DOHH2 (cell line): ENCODE results near the gene PSD4.

Source experiments
- EZH2phosphoT487 ChIP-seq: fragments of 200-600 bp; sonication (generic); IDR thresholded peaks from 2 replicates; pipeline ENCODE4 v1.6.1; 2017; ENCODE audit warnings: borderline replicate concordance, mild to moderate bottlenecking, antibody characterized with exemption, low read length, moderate library complexity, mixed read lengths
- TF ChIP-seq, protein P1 (sequence below): fragments of 200-600 bp; sonication (generic); IDR thresholded peaks from one replicate; pipeline ENCODE4 v1.5.1; 2014; ENCODE audit warnings: antibody characterized with exemption, mild to moderate bottlenecking, low read depth, low read length; ENCODE audit not compliant: poor library complexity, severe bottlenecking

GRCh38 chr2:113216321-113216720 is 42.5 kb downstream of the PSD4 start:
- TF ChIP-seq, protein P1, sequence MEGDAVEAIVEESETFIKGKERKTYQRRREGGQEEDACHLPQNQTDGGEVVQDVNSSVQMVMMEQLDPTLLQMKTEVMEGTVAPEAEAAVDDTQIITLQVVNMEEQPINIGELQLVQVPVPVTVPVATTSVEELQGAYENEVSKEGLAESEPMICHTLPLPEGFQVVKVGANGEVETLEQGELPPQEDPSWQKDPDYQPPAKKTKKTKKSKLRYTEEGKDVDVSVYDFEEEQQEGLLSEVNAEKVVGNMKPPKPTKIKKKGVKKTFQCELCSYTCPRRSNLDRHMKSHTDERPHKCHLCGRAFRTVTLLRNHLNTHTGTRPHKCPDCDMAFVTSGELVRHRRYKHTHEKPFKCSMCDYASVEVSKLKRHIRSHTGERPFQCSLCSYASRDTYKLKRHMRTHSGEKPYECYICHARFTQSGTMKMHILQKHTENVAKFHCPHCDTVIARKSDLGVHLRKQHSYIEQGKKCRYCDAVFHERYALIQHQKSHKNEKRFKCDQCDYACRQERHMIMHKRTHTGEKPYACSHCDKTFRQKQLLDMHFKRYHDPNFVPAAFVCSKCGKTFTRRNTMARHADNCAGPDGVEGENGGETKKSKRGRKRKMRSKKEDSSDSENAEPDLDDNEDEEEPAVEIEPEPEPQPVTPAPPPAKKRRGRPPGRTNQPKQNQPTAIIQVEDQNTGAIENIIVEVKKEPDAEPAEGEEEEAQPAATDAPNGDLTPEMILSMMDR: no peak
- TF ChIP-seq EZH2phosphoT487: no peak
